Activated CD8-positive, alpha-beta memory T cell treated with anti-CD3 and anti-CD28 coated beads for 36 hours (primary cell): ENCODE data around the gene CFAP157. TPM values are rescaled to one million over a fixed set of nuclear protein-coding genes. Genes with fewer than 3 reads are reported as not detected.

Experiments used
- CTCF ChIA-PET: fragments of 350-600 bp; sonication (Branson Sonifier 250); formaldehyde crosslinking; loops from one replicate; lab custom pipeline; 2021; ENCODE audit warnings: antibody characterized with exemption; lab: Charles Lee
- POLR2A ChIA-PET: fragments of 350-600 bp; sonication (Branson Sonifier 250); formaldehyde crosslinking; loops from one replicate; lab custom pipeline; 2021; ENCODE audit warnings: antibody characterized with exemption; lab: Charles Lee
- total RNA-seq, 2 experiments: library from RNA; stranded (reverse); gene quantifications; one replicate each; pipeline ENCODE4 v1.2.3, GENCODE V29; 2021

Gene CFAP157
- total RNA-seq, 2 experiments from 2014 or later: not detected

GRCh38 chr9:127689329-127690000, 17.3 kb upstream of the CFAP157 start:
- ChIA-PET CTCF (interaction anchor here (1.0 kb wide), 2 partner anchors 24 to 180 kb away, joined by 3 read pairs; no protein-coding TSS in a partner anchor), POLR2A (no interaction called here)

GRCh38 chr9:127690735-127691134, 16.1 kb upstream of the CFAP157 start:
- ChIA-PET CTCF (no interaction called here), POLR2A (interaction anchor here (0.7 kb wide), 1 partner anchor 9 kb away, joined by 5 read pairs; no protein-coding TSS in a partner anchor)

- ChIA-PET POLR2A (no interaction called here), CTCF (interaction anchor here (1.1 to 1.4 kb wide), 2 partner anchors 23 to 178 kb away, joined by 3 to 5 read pairs; partner anchors contain the start of genes PTRH1 and TTC16)
Measured at GRCh38 chr9:127692071-127692470, 14.7 kb upstream of the CFAP157 start.

DNA sequence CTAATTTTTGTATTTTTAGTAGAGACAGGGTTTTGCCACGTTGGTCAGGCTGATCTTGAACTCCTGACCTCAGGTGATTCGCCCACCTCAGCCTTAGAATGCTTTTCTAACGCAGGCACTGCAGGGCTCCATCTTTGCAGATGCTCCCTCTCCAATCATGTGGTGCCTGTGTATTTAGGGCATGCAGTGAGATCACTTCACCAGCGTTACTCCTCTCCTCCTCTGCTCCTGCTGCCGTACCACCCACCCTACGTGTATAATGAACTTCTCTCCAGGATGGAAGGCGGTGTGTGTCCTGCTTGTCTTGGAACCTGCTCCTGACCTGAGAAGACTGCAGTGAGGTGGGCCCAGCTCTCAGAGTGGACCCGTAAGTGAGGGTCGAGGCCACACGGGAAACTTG, 13.6 kb upstream of the CFAP157 start:
- ChIA-PET POLR2A (no interaction called here), CTCF (interaction anchor here (1.1 kb wide), 1 partner anchor 22 kb away, joined by 5 read pairs; the partner anchor contains the start of genes PTRH1 and TTC16)

- ChIA-PET POLR2A (no interaction called here), CTCF (no interaction called here)
Measured at GRCh38 chr9:127693697-127694096, 13.1 kb upstream of the CFAP157 start.

DNA sequence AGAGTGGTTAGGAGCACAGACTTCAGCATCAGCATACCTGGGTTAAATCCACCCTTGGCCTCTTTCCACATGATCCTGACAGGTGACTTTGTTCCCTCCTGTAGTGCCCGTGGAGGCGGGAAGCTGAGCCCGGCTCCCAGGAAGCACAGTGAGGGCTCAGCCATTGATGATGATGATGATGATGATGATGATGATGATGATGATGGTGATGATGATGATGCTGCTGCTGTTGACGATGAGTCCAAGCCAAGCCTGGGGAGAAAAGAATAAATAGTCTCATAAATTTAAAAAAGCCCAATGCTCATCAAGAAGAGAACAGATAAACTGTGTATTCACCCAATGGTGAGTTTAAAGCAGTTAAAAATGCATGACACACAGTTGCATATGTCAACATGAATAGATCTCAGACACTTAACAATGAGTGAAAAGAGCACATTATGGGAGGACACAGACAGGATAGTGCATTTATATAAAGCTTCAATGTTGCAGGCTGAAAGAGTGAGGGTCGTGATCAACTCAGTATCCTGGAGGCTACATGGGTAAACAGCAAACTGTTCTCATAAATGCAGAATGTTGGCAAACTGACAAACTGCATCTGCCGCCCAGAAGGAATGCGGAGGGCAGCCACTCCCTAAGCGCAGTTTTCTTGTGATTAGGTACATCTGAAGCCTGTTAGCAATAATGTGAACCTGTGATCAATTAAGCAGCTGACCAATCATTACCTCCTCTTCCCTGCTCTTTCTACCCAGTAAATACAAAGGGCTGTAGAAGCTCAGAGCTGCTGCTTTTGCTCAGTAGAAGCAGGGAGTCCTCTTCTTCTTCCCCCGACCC, 11.7 kb upstream of the CFAP157 start:
- CTCF ChIA-PET: no interaction called here

GRCh38 chr9:127697575-127697974, 9.2 kb upstream of the CFAP157 start:
- POLR2A ChIA-PET: no interaction called here
- CTCF ChIA-PET: no interaction called here

More for the DNA sequence above, 11.7 kb upstream of the CFAP157 start:
- POLR2A ChIA-PET: no interaction called here

DNA sequence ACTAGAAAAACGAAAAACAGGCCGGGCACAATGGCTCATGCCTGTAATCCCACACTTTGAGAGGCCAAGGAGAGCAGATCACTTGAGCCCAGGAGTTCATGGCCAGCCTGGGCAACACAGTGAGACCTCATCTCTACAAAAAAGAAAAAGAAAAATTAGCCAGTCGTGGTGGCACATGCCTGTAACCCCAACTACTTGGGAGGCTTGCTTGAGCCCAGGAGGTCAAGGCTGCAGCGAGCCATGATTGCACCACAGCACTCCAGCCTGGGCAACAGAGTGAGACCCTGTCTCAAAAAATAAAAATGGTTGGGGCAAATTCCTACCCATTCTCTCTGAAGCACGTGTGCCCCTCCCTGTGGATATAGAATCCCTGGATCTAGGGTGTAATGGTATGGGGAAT, 8.4 kb upstream of the CFAP157 start:
- POLR2A ChIA-PET: interaction anchor here (0.6 to 0.7 kb wide), 2 partner anchors 30 to 128 kb away, joined by 4 to 7 read pairs; no protein-coding TSS in a partner anchor
- CTCF ChIA-PET: no interaction called here

DNA sequence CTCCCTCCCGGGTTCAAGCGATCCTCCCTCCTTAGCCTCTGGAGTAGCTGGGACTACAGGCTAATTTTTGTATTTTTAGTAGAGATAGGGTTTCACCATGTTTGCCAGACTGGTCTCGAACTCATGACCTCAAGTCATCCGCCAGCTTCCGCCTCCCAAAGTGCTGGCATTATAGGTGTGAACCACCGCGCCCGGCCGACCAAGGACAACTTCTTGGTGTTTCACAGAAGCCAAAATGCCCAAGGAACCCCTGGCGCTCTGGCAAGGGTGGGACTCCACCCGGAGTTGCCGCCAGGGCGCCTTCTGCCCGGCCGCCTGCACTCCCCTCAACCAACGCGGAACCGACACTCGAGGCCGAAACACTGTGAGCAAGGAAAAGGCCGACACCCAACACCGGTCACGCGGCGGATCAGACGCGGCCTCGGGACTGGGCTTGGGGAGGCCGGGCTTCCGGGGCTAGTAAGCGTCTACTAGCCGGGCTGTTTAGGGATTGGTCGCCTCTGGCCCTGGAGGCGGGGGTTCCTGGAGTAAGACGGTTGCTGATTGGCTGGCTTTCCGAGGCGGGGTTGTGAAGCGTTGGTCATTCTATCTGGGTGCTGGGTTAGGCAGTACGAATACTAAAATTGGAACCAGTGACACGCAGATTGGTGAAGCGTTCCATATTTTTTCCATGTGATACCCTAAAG, 7.7 kb upstream of the CFAP157 start:
- POLR2A ChIA-PET: interaction anchor here (0.7 kb wide), 1 partner anchor 31 kb away, joined by 7 read pairs; no protein-coding TSS in a partner anchor
- CTCF ChIA-PET: interaction anchor here (1.2 kb wide), 1 partner anchor 15 kb away, joined by 3 read pairs; no protein-coding TSS in a partner anchor

DNA sequence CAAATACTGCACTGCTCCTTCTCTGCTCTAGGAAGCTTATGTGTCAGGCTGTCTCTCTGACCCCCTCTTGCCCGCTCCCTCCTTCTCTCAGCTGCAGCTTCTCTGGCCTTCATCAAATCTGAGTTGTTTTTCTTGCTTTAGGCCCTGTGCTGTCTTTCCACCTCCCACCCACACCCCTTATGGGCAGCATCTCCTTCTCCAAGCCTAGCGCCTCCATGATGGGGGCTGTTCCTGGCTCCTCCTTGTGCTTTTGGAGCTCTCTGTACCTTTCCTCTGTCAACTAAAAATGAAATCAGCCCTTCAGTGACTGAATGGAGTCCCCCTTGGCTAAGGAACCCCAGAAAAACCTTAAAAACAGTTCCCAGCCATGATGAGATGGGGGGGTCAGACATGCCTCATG, 6.6 kb upstream of the CFAP157 start:
- POLR2A ChIA-PET: interaction anchor here (0.6 kb wide), 1 partner anchor 10 kb away, joined by 5 read pairs; no protein-coding TSS in a partner anchor
- CTCF ChIA-PET: interaction anchor here (1.2 kb wide), 1 partner anchor 16 kb away, joined by 3 read pairs; no protein-coding TSS in a partner anchor

DNA sequence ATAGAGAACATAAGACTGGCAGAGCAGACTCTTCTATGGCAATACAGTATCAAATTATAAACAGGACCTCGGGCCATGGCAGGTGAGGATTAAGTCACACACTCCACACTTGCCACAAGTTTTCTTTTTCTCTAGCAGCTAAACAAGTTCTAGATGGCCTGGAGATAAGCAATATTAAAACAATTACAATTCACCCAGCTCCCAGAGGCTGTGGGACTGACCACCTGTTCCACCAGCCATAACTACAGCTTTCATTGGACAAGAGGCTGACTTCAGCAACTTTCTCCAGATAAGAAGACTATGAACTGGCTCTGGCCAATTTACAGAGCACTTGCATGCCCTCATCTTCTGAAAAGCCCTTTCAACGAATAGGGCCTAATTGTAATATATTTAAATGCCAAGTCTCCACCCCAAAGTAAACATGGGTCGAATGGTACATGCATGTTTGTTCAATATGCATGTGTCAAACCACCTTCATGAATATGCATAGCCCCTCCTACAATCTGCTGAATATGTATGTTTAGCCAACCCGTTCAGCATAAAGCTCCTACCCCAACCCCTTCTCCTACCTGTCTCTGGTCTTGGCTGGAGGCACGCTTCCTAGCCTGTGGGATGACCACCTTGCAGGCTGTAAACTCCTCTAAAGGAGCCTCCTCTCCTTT, 6.1 kb upstream of the CFAP157 start:
- ChIA-PET CTCF (interaction anchor here (1.2 kb wide), 1 partner anchor 16 kb away, joined by 3 read pairs; no protein-coding TSS in a partner anchor), POLR2A (no interaction called here)

DNA sequence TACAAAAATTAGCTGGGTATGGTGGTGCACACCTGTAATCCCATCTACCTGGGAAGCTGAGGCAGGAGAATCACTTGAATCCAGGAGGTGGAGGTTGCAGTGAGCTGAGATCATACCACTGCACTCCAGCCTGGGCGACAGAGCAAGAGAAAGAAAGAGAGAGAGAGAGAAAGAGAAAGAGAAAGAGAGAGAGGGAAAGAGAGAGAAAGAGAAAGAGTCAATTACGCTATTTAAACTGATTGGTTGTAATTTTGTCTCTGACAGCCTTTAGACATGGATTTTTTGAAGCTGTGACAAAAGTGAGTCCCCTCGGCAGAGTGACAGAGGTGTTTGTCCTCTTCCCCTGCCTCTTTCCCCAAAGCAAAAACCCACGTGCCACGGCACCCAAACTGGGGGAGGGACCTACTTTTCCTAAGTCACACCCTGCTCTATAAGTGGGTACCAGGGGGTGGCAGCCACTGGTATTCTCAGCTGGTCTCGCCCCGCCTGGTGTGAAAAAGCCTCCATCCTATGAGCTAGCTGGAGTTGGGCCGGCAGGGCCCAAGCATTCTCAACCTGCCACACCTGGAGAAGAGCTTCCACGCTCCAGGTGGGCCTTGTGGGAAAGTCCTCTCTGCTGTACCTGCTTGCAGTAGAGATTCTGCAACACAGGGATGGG, 3.4 kb upstream of the CFAP157 start:
- ChIA-PET CTCF (interaction anchor here (3.1 kb wide), 1 partner anchor 31 kb away, joined by 14 read pairs; the partner anchor contains the start of gene TOR2A), POLR2A (no interaction called here)

- POLR2A ChIA-PET: interaction anchor here (2.0 kb wide), 1 partner anchor 10 kb away, joined by 4 read pairs; the partner anchor contains the start of genes PTRH1 and TTC16
- CTCF ChIA-PET: interaction anchor here (3.1 kb wide), 1 partner anchor 29 kb away, joined by 14 read pairs; the partner anchor contains the start of gene TOR2A
Measured at GRCh38 chr9:127705577-127706379, 1.0 kb upstream of the CFAP157 start.

- POLR2A ChIA-PET: no interaction called here
- CTCF ChIA-PET: interaction anchor here (1.0 to 1.3 kb wide), 2 partner anchors 12 to 15 kb away, joined by 3 to 4 read pairs; no protein-coding TSS in a partner anchor
Measured at GRCh38 chr9:127707766-127708165, 978 bp downstream of the CFAP157 start.

DNA sequence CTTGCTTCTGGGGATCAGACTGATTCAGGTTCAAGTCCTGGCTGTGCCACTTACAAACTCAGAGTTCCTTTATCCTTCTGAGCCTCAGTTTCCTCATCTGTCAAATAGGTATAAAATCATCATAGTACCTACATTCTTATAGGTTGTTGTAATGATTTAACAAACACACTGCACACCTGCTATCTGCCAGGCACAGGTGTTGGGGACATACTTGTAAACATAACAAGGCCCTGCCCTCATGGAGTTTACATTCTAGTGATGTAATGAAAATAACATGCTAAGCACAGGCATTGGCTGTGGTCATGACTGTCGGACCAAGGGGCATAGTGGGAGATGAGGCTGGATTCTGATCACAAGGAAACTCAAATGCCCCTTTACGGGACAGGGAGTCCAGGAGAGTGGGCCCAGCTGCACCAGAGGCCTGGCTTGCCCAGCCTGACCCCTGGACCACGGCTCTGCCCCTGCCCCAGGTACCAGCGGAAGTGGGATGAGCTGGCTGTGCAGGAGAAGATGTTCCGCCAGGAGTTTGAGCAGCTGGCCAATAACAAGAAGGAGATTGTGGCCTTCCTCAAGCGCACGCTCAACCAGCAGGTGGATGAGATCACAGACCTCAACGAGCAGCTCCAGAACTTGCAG, 2.3 kb downstream of the CFAP157 start:
- ChIA-PET POLR2A (no interaction called here), CTCF (interaction anchor here (0.9 to 1.3 kb wide), 2 partner anchors 10 to 24 kb away, joined by 3 read pairs; no protein-coding TSS in a partner anchor)

- ChIA-PET CTCF (interaction anchor here (0.7 to 2.0 kb wide), 4 partner anchors 74 to 162 kb away, joined by 3 to 6 read pairs (median 3); no protein-coding TSS in a partner anchor), POLR2A (no interaction called here)
Measured at GRCh38 chr9:127710204-127710783, 3.5 kb downstream of the CFAP157 start.
